ENCODE results near the gene HBA2.

DNA sequence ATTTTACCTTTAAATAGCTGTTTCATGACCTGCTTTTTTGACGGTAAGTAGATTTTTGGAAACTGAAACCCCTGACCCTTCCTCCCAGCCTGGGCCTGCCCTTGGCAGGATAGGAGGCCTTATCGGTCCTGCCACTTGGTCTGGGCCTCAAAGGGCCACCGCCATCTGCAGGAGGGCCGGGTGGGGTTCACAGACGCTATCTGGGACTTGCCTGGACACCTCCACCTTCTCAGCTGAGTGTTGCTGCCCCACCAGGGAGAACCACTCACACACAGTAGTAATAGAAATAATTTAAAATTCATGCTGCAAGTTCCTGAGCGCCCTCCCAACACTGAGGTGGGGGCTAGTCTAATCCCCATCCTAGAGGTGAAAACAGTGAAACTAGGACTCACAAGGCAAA, 29.6 kb upstream of the HBA2 start:
- TF ChIP-seq CTCF (IDR thresholded peaks at IDR 0.05) (no peak), POLR2A (IDR thresholded peaks at IDR 0.05) (no peak)
